ENCODE data around the gene FKBP6. TPM values are rescaled to one million over a fixed set of nuclear protein-coding genes. Genes with fewer than 3 reads are reported as not detected.
"Not testable (repeated sequence)": the region's sequence is repeated elsewhere in the genome, so short reads cannot be mapped to it uniquely, and the experiment has no call there.

The FKBP6 gene
- 0.17 TPM in 1 of 2 replicates, not detected in the other for total RNA-seq (2014; rRNA removed; shearing (Covaris generic))
- not detected in 2 replicates for polyA plus RNA-seq (2014; cell fraction: nucleus; rRNA removed)

GRCh38 chr7:73327922-73328321 lies at the start of gene FKBP6, which contains the start of gene TRIM50:
TSS of gene FKBP6 (plus strand) at chr7:73328161. CDS start at chr7:73328429, 268 bp downstream.
TSS of gene TRIM50 (minus strand) at chr7:73328082. CDS start at chr7:73324787, 3,295 bp downstream.
- DNase-seq (ENCODE audit: extremely low read depth, low read depth): not testable (repeated sequence)

GRCh38 chr7:73297235-73297634 lies 30.7 kb upstream of the FKBP6 start:
- DNase-seq (ENCODE audit: extremely low read depth, low read depth): not testable (repeated sequence)

- DNase-seq (ENCODE audit: extremely low read depth, low read depth): not testable (repeated sequence)
These were observed 30.3 kb upstream of the FKBP6 start for GRCh38 chr7:73297706-73298105.

- DNase-seq (ENCODE audit: extremely low read depth, low read depth): not testable (repeated sequence)
These were observed 28.1 kb upstream of the FKBP6 start for GRCh38 chr7:73299812-73300211.

- DNase-seq (ENCODE audit: extremely low read depth, low read depth): not testable (repeated sequence)
These were observed 26.9 kb upstream of the FKBP6 start for GRCh38 chr7:73301108-73301507.

GRCh38 chr7:73302846-73303245 lies 25.1 kb upstream of the FKBP6 start:
- not testable (repeated sequence) for DNase-seq (ENCODE audit: extremely low read depth, low read depth)

- no peak for DNase-seq (ENCODE audit: extremely low read depth, low read depth)
These were observed 24.4 kb upstream of the FKBP6 start for GRCh38 chr7:73303546-73303945.

- DNase-seq (ENCODE audit: extremely low read depth, low read depth): no peak
These were observed 23.9 kb upstream of the FKBP6 start for GRCh38 chr7:73304071-73304470.

- DNase-seq (ENCODE audit: extremely low read depth, low read depth): not testable (repeated sequence)
These were observed 23.2 kb upstream of the FKBP6 start for GRCh38 chr7:73304612-73305387.

GRCh38 chr7:73307436-73307835 lies 20.5 kb upstream of the FKBP6 start:
- no peak for DNase-seq (ENCODE audit: extremely low read depth, low read depth)

- no peak for DNase-seq (ENCODE audit: extremely low read depth, low read depth)
These were observed 19.8 kb upstream of the FKBP6 start for GRCh38 chr7:73308074-73308664.

GRCh38 chr7:73308665-73309214 lies 19.2 kb upstream of the FKBP6 start, which contains the start of gene NSUN5:
TSS of gene NSUN5 (minus strand) at chr7:73308826. CDS start at chr7:73308790, 36 bp downstream.
- peak; percentile 69 for DNase-seq (ENCODE audit: extremely low read depth, low read depth)

GRCh38 chr7:73311421-73311820 lies 16.5 kb upstream of the FKBP6 start:
- not testable (repeated sequence) for DNase-seq (ENCODE audit: extremely low read depth, low read depth)

GRCh38 chr7:73312831-73313520 lies 15.0 kb upstream of the FKBP6 start:
- DNase-seq (ENCODE audit: extremely low read depth, low read depth): no peak

- no peak for DNase-seq (ENCODE audit: extremely low read depth, low read depth)
These were observed 14.4 kb upstream of the FKBP6 start for GRCh38 chr7:73313521-73313906.

- no peak for DNase-seq (ENCODE audit: extremely low read depth, low read depth)
These were observed 13.7 kb upstream of the FKBP6 start for GRCh38 chr7:73314271-73314670.

GRCh38 chr7:73316521-73316920 lies 11.4 kb upstream of the FKBP6 start:
- DNase-seq (ENCODE audit: extremely low read depth, low read depth): no peak

- DNase-seq (ENCODE audit: extremely low read depth, low read depth): not testable (repeated sequence)
These were observed 9.2 kb upstream of the FKBP6 start for GRCh38 chr7:73318656-73319204.

GRCh38 chr7:73319541-73319940 lies 8.4 kb upstream of the FKBP6 start:
- DNase-seq (ENCODE audit: extremely low read depth, low read depth): not testable (repeated sequence)

GRCh38 chr7:73320009-73320408 lies 8.0 kb upstream of the FKBP6 start:
- DNase-seq (ENCODE audit: extremely low read depth, low read depth): peak; percentile 25

All from NCI-H460 (cell line).